Inflammatory macrophage treated with lipopolysaccharide for 4 hours (primary cell): ENCODE data around the gene POU2F2.

Source experiments
- DNase-seq: peaks from one replicate; pipeline ENCODE4 v3.0.0-alpha.2; 2020

The POU2F2 gene

GRCh38 chr19:42099336-42099925 is 32.8 kb downstream of the POU2F2 start:
- DNase-seq, result no peak

GRCh38 chr19:42098781-42099180 is 33.5 kb downstream of the POU2F2 start:
- DNase-seq, result no peak

GRCh38 chr19:42097461-42097860 is 34.8 kb downstream of the POU2F2 start:
- no peak for DNase-seq

- no peak for DNase-seq
Observed at GRCh38 chr19:42096255-42096837, 35.9 kb downstream of the POU2F2 start.

GRCh38 chr19:42095814-42096230 is 36.4 kb downstream of the POU2F2 start:
- DNase-seq, result no peak

- no peak for DNase-seq
Observed at GRCh38 chr19:42095142-42095813, 37.0 kb downstream of the POU2F2 start.

GRCh38 chr19:42093926-42094325 is 38.3 kb downstream of the POU2F2 start:
- DNase-seq, result no peak

GRCh38 chr19:42093505-42093904 is 38.7 kb downstream of the POU2F2 start:
- no peak for DNase-seq

GRCh38 chr19:42092350-42092749 is 39.9 kb downstream of the POU2F2 start:
- no peak for DNase-seq

- no peak for DNase-seq
Observed at GRCh38 chr19:42091742-42092141, 40.5 kb downstream of the POU2F2 start.

GRCh38 chr19:42091300-42091699 is 40.9 kb downstream of the POU2F2 start:
- DNase-seq, result no peak

- DNase-seq, result no peak
Observed at GRCh38 chr19:42090672-42091071, 41.6 kb downstream of the POU2F2 start.

- DNase-seq, result no peak
Observed at GRCh38 chr19:42089772-42090171, 42.5 kb downstream of the POU2F2 start.

GRCh38 chr19:42089191-42089750 is 43.0 kb downstream of the POU2F2 start:
- DNase-seq, result peak; percentile 13

GRCh38 chr19:42088471-42089190 is 43.6 kb downstream of the POU2F2 start:
- peak; percentile 7 for DNase-seq

- no peak for DNase-seq
Observed at GRCh38 chr19:42086770-42087550, 45.3 kb downstream of the POU2F2 start.

- no peak for DNase-seq
Observed at GRCh38 chr19:42086188-42086736, 46.0 kb downstream of the POU2F2 start.

- DNase-seq, result no peak
Observed at GRCh38 chr19:42083537-42083936, 48.7 kb downstream of the POU2F2 start.

- peak; percentile 36 for DNase-seq
Observed at GRCh38 chr19:42081584-42082203, 50.6 kb downstream of the POU2F2 start.

GRCh38 chr19:42080764-42081375 is 51.4 kb downstream of the POU2F2 start:
- no peak for DNase-seq
